Sigmoid colon (tissue), 7 donors: ENCODE measurements around the gene ACOT6. TPM values are rescaled to one million over a fixed set of nuclear protein-coding genes. Genes with fewer than 3 reads are reported as not detected.
"Not testable (repeated sequence)": the region's sequence is repeated elsewhere in the genome, so short reads cannot be mapped to it uniquely, and the experiment has no call there.

Experiments used
- DNase-seq: peaks from one replicate; pipeline ENCODE4 v3.0.0-alpha.2; 2019
- H3K27ac ChIP-seq, 4 donors: fragments of 200-600 bp; sonication (generic); one replicate each; pipeline ENCODE4 v1.5.1; 2016 to 2019; ENCODE audit warnings: mild to moderate bottlenecking in 1 of 4
- H3K27me3 ChIP-seq, 3 donors: fragments of 200-600 bp; sonication (generic); one replicate each; pipeline ENCODE4 v1.5.1; 2019; ENCODE audit warnings: mild to moderate bottlenecking in 1 of 3
- H3K36me3 ChIP-seq, 4 donors: fragments of 200-600 bp; sonication (generic); one replicate each; pipeline ENCODE4 v1.5.1; 2016 to 2019
- H3K4me1 ChIP-seq, 4 donors: fragments of 200-600 bp; sonication (generic); one replicate each; pipeline ENCODE4 v1.5.1; 2017 to 2019
- H3K4me3 ChIP-seq, 4 donors: fragments of 200-600 bp; sonication (generic); one replicate each; pipeline ENCODE4 v1.5.1; 2017 to 2019; ENCODE audit warnings: mild to moderate bottlenecking in 2 of 4, moderate library complexity in 1 of 4
- H3K9me3 ChIP-seq, 4 donors: fragments of 200-600 bp in 3 of 4; sonication (generic) in 3 of 4; one replicate each; pipeline versions ENCODE4 v1.5.1 to v1.6.1; 2013 to 2019
- CTCF ChIP-seq, 4 experiments: fragments of 450-650 bp in 3 of 4; fragments of 200-600 bp in 1 of 4; IDR thresholded peaks; one replicate each; pipeline ENCODE4 v1.5.1; 2016 to 2019; ENCODE audit warnings: antibody characterized with exemption in 4 of 4, mild to moderate bottlenecking in 3 of 4, moderate library complexity in 2 of 4
- EP300 ChIP-seq, 4 donors: sonication (generic); formaldehyde crosslinking; IDR thresholded peaks; one replicate each; pipeline ENCODE4 v1.6.1; 2017; ENCODE audit warnings: antibody characterized with exemption in 4 of 4
- POLR2A ChIP-seq, 2 donors: fragments of 450-650 bp; IDR thresholded peaks; one replicate each; pipeline ENCODE4 v1.6.1; 2016; ENCODE audit warnings: antibody characterized with exemption in 2 of 2, mild to moderate bottlenecking in 2 of 2, moderate library complexity in 2 of 2
- POLR2AphosphoS5 ChIP-seq, 4 donors: sonication (generic); formaldehyde crosslinking; IDR thresholded peaks; one replicate each; pipeline ENCODE4 v1.6.1; 2017; ENCODE audit warnings: antibody characterized with exemption in 4 of 4
- WGBS, 2 donors: extraction: QIAGEN DNeasy Blood & Tissue Kit; methylation state at CpG; one replicate each; pipeline ENCODE4 v1.1.7; 2013; 5-methylcytosine and 5-hydroxymethylcytosine counted together
- intact Hi-C: fragments of 100-400 bp; cut with DNase I; formaldehyde crosslinking; loops from one replicate; pipeline ENCODE4 v1.15.1; 2023
- polyA plus RNA-seq, 3 donors: library from polyadenylated mRNA; stranded (reverse); fragments of 200-250 nt; gene quantifications; one replicate each; pipeline ENCODE4 v1.2.3, GENCODE V29; 2013
- total RNA-seq, 4 donors: library from RNA; depleted of rRNA; stranded (reverse); fragments of >200 nt; gene quantifications; one replicate each; pipeline ENCODE4 v1.1.0, GENCODE V29; 2016
- donor health status: healthy with polysubstance abuse.
- donor health status: Bipolar disorder and iron deficiency.
- donor health status: healthy.

The ACOT6 gene
- total RNA-seq (not detected), polyA plus RNA-seq (not detected)

DNA sequence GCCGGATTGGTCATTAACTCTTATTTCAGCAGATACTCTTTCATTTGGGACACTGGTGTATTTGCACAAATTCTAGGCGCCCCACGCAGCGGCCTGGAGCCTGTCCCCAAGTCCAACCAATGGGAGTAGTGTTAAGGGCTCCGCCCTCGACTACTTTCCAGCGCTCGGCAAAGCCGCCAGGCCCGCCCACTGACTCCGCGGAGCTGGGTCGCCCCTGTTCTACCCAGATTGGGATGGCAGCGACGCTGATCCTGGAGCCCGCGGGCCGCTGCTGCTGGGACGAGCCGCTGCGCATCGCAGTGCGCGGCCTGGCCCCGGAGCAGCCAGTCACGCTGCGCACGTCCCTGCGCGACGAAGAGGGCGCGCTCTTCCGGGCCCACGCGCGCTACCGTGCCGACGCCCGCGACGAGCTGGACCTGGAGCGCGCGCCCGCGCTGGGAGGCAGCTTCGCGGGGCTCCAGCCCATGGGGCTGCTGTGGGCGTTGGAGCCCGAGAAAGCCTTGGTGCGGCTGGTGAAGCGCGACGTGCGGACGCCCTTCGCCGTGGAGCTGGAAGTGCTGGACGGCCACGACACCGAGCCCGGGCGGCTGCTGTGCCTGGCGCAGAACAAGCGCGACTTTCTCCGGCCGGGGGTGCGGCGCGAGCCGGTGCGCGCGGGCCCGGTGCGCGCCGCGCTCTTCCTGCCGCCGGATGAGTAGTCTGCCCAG lies at the start of gene ACOT6:
TSS of gene ACOT6 (plus strand) at position 179 of the 707 bp plus-strand sequence. CDS start at position 234, 55 bp downstream.
- TF ChIP-seq POLR2AphosphoS5 (IDR thresholded peaks at IDR 0.05) (peak in 2 of 4 donors; percentile 20 to 35), POLR2A (IDR thresholded peaks at IDR 0.05) (no peak)
- 0% methylated on average over 84 of the region's 84 CpGs for WGBS, 2 donors
- H3K27ac ChIP-seq = peak within 1 kb of the TSS; percentile 83 to 88 (median 86)
- peak; percentile 87 for DNase-seq
- H3K27me3 ChIP-seq = no peaks in the 10 kb centered on the region
- H3K4me3 ChIP-seq = peak within 1 kb of the TSS; percentile 48 to 69 (median 68)
- no peaks in the 10 kb centered on the region for H3K36me3 ChIP-seq
- peaks cover 0 to 11% (median 3%) of the 10 kb centered on the region in 4 donors for H3K4me1 ChIP-seq
- intact Hi-C loops = no loop called here
- no peaks in the 10 kb centered on the region for H3K9me3 ChIP-seq

- H3K9me3 ChIP-seq, intact Hi-C loops, H3K36me3 ChIP-seq, H3K27ac ChIP-seq, H3K4me3 ChIP-seq, DNase-seq, H3K27me3 ChIP-seq: not testable (repeated sequence)
- H3K4me1 ChIP-seq = peaks cover 0 to 16% (median 1%) of the 10 kb centered on the region in 4 donors
- WGBS, 2 donors = 64 to 85% methylated on average over 6 of the region's 6 CpGs
Observed at GRCh38 chr14:73562696-73563095, 49.6 kb upstream of the ACOT6 start.

DNA sequence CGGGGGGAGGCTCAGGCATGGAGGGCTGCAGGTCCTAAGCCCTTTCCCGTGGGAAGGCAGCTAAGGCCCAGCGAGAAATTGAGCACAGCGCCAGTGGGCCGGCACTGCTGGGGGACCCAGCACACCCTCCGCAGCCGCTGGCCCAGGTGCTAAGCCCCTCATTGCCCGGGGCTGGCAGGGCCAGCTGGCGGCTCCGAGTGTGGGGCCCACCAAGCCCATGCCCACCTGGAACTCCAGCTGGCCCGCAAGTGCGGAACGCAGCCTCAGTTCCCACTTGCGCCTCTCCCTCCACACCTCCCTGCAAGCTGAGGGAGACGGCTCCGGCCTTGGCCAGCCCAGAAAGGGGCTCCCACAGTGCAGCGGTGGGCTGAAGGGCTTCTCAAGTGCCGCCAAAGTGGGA lies 45.9 kb upstream of the ACOT6 start:
- Histone ChIP-seq H3K4me1 (peaks cover 0 to 36% (median 6%) of the 10 kb centered on the region in 4 donors), H3K27ac (peak overlapping the region; percentile 86 to 97 (median 92))
- H3K4me3 ChIP-seq, H3K27me3 ChIP-seq, DNase-seq, H3K9me3 ChIP-seq, H3K36me3 ChIP-seq: not testable (repeated sequence)
- intact Hi-C loops = loop anchor here (5.0 kb wide), 2 partner anchors 39 to 59 kb away; no protein-coding TSS in a partner anchor
- 92 to 96% methylated on average over 18 of the region's 18 CpGs for WGBS, 2 donors

GRCh38 chr14:73566935-73567334 lies 45.4 kb upstream of the ACOT6 start:
- H3K27ac ChIP-seq = peak overlapping the region; percentile 86 to 97 (median 92)
- DNase-seq, H3K9me3 ChIP-seq, H3K36me3 ChIP-seq, H3K4me3 ChIP-seq, H3K27me3 ChIP-seq: not testable (repeated sequence)
- 96 to 99% methylated on average over 6 of the region's 6 CpGs for WGBS, 2 donors
- intact Hi-C loops = loop anchor here (5.0 kb wide), 2 partner anchors 40 to 60 kb away; no protein-coding TSS in a partner anchor
- H3K4me1 ChIP-seq = peaks cover 0 to 39% (median 6%) of the 10 kb centered on the region in 4 donors

- TF ChIP-seq POLR2AphosphoS5 (IDR thresholded peaks at IDR 0.05) (peak; percentile 59 to 83 (median 68)), POLR2A (IDR thresholded peaks at IDR 0.05) (peak in 1 of 2 donors; percentile 34), EP300 (IDR thresholded peaks at IDR 0.05) (no peak), CTCF (IDR thresholded peaks at IDR 0.05) (no peak)
- Histone ChIP-seq H3K9me3 (no peaks in the 10 kb centered on the region), H3K27ac (peak overlapping the region; percentile 86 to 97 (median 92)), H3K27me3 (no peaks in the 10 kb centered on the region), H3K4me1 (peaks cover 0 to 39% (median 6%) of the 10 kb centered on the region in 4 donors), H3K36me3 (no peaks in the 10 kb centered on the region), H3K4me3 (peak overlapping the region; percentile 55 to 82 (median 68))
- no peak for DNase-seq
- intact Hi-C loops = loop anchor here (5.0 kb wide), 2 partner anchors 40 to 60 kb away; no protein-coding TSS in a partner anchor
- WGBS, 2 donors = 95% methylated on average over 7 of the region's 7 CpGs
Observed at GRCh38 chr14:73567358-73567757, 45.0 kb upstream of the ACOT6 start.

DNA sequence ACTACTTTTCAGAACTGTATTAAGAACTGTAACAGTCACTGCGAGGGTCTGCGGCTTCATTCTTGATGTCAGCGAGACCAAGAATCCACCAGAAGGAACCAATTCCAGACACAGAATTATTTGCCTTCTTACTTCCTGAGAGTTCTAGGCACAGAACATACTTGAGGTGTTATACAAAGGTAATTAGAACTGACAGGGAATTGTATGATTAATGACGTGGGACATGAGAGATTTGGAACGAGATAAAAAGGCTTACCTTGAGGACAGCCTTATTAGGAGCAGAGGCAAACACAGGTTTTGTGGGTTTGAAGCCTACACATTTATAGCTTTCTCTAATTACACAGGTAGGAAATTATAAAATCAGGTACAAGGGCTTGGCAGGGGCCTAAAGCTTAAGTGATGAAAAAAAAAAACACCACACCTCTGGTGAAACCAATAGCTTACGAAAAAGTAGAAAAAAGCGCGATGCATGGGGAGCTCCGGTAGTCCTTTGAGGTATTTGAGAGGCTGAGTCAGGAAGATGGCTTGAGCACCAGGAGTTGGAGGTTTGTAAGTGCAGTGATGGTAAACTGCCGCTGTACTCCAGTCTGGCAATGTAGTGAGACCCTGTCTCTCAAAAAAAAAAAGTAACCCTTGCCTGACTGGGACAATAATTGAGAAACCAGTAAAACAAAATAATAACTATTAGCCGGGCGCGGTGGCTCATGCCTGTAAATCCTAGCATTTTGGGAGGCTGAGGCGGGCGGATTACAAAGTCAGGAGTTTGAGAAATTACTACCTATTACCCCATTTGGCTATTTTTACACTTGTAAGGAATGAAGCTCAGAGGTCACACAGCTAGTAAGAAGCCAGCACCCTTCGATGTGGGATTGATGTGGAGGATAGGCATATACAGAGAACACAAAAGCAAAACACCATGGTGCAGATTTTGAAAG lies 44.1 kb upstream of the ACOT6 start:
- Histone ChIP-seq H3K36me3 (no peaks in the 10 kb centered on the region), H3K4me1 (peaks cover 0 to 39% (median 6%) of the 10 kb centered on the region in 4 donors), H3K27ac (peak overlapping the region; percentile 86 to 97 (median 92)), H3K9me3 (no peaks in the 10 kb centered on the region), H3K27me3 (no peaks in the 10 kb centered on the region), H3K4me3 (peak overlapping the region; percentile 55 to 82 (median 68))
- peak in 2 of 4 donors; percentile 4 to 6 for TF ChIP-seq POLR2AphosphoS5 (IDR thresholded peaks at IDR 0.05)
- no peak for TF ChIP-seq CTCF (IDR thresholded peaks at IDR 0.05)
- 54 to 71% methylated on average over 16 of the region's 16 CpGs for WGBS, 2 donors
- intact Hi-C loops = loop anchor here (5.0 kb wide), 2 partner anchors 41 to 61 kb away; no protein-coding TSS in a partner anchor
- DNase-seq = no peak

DNA sequence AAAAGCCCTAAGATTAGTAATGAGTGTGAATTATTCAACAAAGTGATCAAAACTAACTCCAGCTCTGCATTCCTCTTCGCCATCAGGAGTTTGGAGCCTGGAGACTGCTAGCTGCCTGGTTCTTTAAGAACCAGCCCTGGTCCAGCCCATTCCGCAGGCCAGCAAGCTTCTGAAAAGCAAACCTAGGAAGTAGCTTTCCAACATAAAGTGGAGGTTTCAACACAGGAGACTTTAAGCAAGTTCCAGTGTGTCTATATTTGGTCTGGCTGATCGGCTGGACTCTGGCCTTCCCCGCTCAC lies 43.5 kb upstream of the ACOT6 start:
- WGBS, 2 donors = 6 to 21% methylated on average over 4 of the region's 4 CpGs

More for the DNA sequence above, 43.5 kb upstream of the ACOT6 start:
- Histone ChIP-seq H3K4me1 (peaks cover 0 to 39% (median 6%) of the 10 kb centered on the region in 4 donors), H3K4me3 (peak overlapping the region; percentile 55 to 82 (median 68)), H3K27ac (peak overlapping the region; percentile 86 to 97 (median 92))
- H3K36me3 ChIP-seq, H3K27me3 ChIP-seq, DNase-seq, H3K9me3 ChIP-seq: not testable (repeated sequence)
- intact Hi-C loops = loop anchor here (5.0 kb wide), 2 partner anchors 42 to 62 kb away; no protein-coding TSS in a partner anchor
